ENCODE measurements around the gene SLC25A21.

GRCh38 chr14:37062191-37062803 lies 110.1 kb downstream of the SLC25A21 start:
- TF ChIP-seq POLR2A (IDR thresholded peaks at IDR 0.05) = no peak
- TF ChIP-seq CTCF (IDR thresholded peaks at IDR 0.05) = no peak

Measured in suprapubic skin (tissue), 3 donors.